ENCODE data around the gene FBXO36. TPM values are rescaled to one million over a fixed set of nuclear protein-coding genes. Genes with fewer than 3 reads are reported as not detected.

FBXO36 gene
- total and polyA plus RNA-seq, 2 donors (not counting 3 experiments of a cell fraction or from before 2014, with no cell fraction given) = 0.53 to 1.2 TPM

DNA sequence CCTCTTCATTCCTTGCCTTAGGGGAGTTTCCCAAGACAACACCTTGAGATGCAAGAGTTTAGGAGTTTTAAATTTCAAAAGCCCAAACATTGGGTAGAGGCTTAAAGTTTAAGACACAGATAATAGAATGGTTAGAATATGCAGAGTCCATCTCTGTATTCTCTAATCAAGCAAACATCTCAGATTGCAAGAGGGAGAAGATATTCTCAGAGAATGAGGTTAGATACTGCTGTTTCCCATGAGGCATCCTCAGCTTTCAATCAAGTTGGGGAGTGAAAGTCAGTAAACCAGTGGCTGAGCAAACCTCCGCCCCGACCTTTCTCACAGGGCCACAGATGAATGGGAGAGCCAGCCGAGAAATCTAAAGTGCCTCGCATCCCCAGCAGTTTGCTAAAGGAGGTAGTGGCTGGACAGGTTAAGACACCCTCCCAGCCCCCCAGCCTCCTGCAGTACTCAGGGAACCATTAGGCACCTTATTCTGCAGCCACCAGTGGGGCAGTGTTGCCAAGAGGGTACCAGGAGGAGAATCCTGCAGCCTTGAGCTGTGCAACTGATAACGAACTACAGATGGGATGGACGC, 30.0 kb downstream of the FBXO36 start:
- Histone ChIP-seq H3K27ac (ENCODE audit: insufficient read depth, low read depth, low read length) (no peak overlapping the region), H2AFZ (ENCODE audit: low read depth, low read length) (no peak overlapping the region), H3K27me3 (ENCODE audit: control insufficient read depth in 2 of 2, insufficient read depth in 2 of 2, low read length in 2 of 2) (no peaks in the 10 kb centered on the region), H3K79me2 (ENCODE audit: control insufficient read depth, insufficient read depth, low read length) (no peaks in the 10 kb centered on the region), H3K4me1 (ENCODE audit: control insufficient read depth, extremely low read depth, insufficient read depth, low read length) (no peaks in the 10 kb centered on the region), H4K20me1 (replicated peaks; ENCODE audit: control insufficient read depth, extremely low read depth, insufficient read depth, low read length) (no peaks in the 10 kb centered on the region), H3K4me3 (replicated peaks in 1 of 3; ENCODE audit: insufficient read depth in 1 of 3, low read depth in 1 of 3, low read length in 3 of 3) (no peak overlapping the region), H3K9ac (replicated peaks; ENCODE audit: extremely low read depth, insufficient read depth, low read length) (no peak overlapping the region), H3K36me3 (ENCODE audit: control insufficient read depth in 2 of 2, extremely low read depth in 1 of 2, insufficient read depth in 2 of 2, low read length in 2 of 2) (no peaks in the 10 kb centered on the region), H3K4me2 (ENCODE audit: insufficient read depth, low read length) (no peak overlapping the region), H3K9me3 (replicated peaks; ENCODE audit: control insufficient read depth, insufficient read depth, low read length) (no peaks in the 10 kb centered on the region), H3K9me1 (replicated peaks; ENCODE audit: control insufficient read depth, extremely low read depth, insufficient read depth, low read length) (no peaks in the 10 kb centered on the region)
- ChIA-PET CTCF (no interaction called here), POLR2A (no interaction called here)
- dilution Hi-C loops (cut with MboI; ENCODE audit: extremely low pct_ligation_motif_present, low sequenced_read_pairs) = no loop called here
- no TSS peak for BruUV-seq (replicated peaks)
- FAIRE-seq (no peak), DNase-seq (ENCODE audit: low read depth, low spot score) (no peak)
- TF ChIP-seq JUN (IDR thresholded peaks at IDR 0.05; ENCODE audit: borderline replicate concordance, insufficient read depth, insufficient read length, low read depth) (no peak), EZH2 (IDR thresholded peaks at IDR 0.05; ENCODE audit: borderline replicate concordance, low read depth, low read length, severe bottlenecking) (no peak), POLR2AphosphoS5 (IDR thresholded peaks at IDR 0.05; ENCODE audit: insufficient read depth, low read depth, low read length) (no peak)
- TF ChIP-seq, protein P1, sequence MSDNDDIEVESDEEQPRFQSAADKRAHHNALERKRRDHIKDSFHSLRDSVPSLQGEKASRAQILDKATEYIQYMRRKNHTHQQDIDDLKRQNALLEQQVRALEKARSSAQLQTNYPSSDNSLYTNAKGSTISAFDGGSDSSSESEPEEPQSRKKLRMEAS (IDR thresholded peaks at IDR 0.05; ENCODE audit: insufficient read depth, insufficient read length) = no peak
- intact Hi-C loops (cut with micrococcal nuclease) = no loop called here

DNA sequence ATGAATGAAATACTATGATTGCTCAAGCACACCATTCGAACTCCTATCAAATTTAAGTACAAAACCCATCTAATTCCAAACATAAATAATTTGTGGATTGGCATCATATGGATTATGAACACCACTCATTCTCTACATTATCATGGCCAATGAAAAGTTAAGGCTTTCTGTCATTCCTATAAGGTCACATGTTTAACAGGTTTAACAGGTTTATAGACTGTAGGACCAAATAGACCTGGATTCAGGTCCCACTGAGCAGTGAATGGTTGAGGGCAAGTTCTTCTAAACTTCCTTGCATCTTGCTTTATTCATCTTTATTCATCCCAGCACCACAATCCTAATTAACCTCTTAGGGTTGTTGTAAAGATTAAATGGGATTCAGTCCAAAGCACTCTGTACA, 33.4 kb downstream of the FBXO36 start:
- Histone ChIP-seq H3K4me3 (replicated peaks in 1 of 3; ENCODE audit: insufficient read depth in 1 of 3, low read depth in 1 of 3, low read length in 3 of 3) (no peak overlapping the region), H3K27ac (ENCODE audit: insufficient read depth, low read depth, low read length) (no peak overlapping the region)

More for the DNA sequence above, 33.4 kb downstream of the FBXO36 start:
- DNase-seq (ENCODE audit: low read depth, low spot score) = no peak
- Histone ChIP-seq H3K9ac (replicated peaks; ENCODE audit: extremely low read depth, insufficient read depth, low read length) (no peak overlapping the region), H4K20me1 (replicated peaks; ENCODE audit: control insufficient read depth, extremely low read depth, insufficient read depth, low read length) (no peaks in the 10 kb centered on the region), H3K27me3 (ENCODE audit: control insufficient read depth in 2 of 2, insufficient read depth in 2 of 2, low read length in 2 of 2) (no peaks in the 10 kb centered on the region), H3K9me3 (replicated peaks; ENCODE audit: control insufficient read depth, insufficient read depth, low read length) (no peaks in the 10 kb centered on the region), H3K4me2 (ENCODE audit: insufficient read depth, low read length) (no peak overlapping the region), H3K9me1 (replicated peaks; ENCODE audit: control insufficient read depth, extremely low read depth, insufficient read depth, low read length) (no peaks in the 10 kb centered on the region), H3K36me3 (ENCODE audit: control insufficient read depth in 2 of 2, extremely low read depth in 1 of 2, insufficient read depth in 2 of 2, low read length in 2 of 2) (no peaks in the 10 kb centered on the region), H3K4me1 (ENCODE audit: control insufficient read depth, extremely low read depth, insufficient read depth, low read length) (no peaks in the 10 kb centered on the region), H2AFZ (ENCODE audit: low read depth, low read length) (no peak overlapping the region), H3K79me2 (ENCODE audit: control insufficient read depth, insufficient read depth, low read length) (no peaks in the 10 kb centered on the region)
- TF ChIP-seq JUN (IDR thresholded peaks at IDR 0.05; ENCODE audit: borderline replicate concordance, insufficient read depth, insufficient read length, low read depth) = no peak
- TF ChIP-seq, protein P1 (IDR thresholded peaks at IDR 0.05; ENCODE audit: insufficient read depth, insufficient read length) = no peak
- no peak for TF ChIP-seq POLR2AphosphoS5 (IDR thresholded peaks at IDR 0.05; ENCODE audit: insufficient read depth, low read depth, low read length)
- TF ChIP-seq, protein P2, sequence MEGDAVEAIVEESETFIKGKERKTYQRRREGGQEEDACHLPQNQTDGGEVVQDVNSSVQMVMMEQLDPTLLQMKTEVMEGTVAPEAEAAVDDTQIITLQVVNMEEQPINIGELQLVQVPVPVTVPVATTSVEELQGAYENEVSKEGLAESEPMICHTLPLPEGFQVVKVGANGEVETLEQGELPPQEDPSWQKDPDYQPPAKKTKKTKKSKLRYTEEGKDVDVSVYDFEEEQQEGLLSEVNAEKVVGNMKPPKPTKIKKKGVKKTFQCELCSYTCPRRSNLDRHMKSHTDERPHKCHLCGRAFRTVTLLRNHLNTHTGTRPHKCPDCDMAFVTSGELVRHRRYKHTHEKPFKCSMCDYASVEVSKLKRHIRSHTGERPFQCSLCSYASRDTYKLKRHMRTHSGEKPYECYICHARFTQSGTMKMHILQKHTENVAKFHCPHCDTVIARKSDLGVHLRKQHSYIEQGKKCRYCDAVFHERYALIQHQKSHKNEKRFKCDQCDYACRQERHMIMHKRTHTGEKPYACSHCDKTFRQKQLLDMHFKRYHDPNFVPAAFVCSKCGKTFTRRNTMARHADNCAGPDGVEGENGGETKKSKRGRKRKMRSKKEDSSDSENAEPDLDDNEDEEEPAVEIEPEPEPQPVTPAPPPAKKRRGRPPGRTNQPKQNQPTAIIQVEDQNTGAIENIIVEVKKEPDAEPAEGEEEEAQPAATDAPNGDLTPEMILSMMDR (IDR thresholded peaks at IDR 0.05; ENCODE audit: extremely low read depth in 1 of 2, insufficient read depth in 1 of 2, low read depth in 1 of 2, low read length in 2 of 2) = no peak
- no peak for TF ChIP-seq MYC (IDR thresholded peaks at IDR 0.05; ENCODE audit: low read depth, low read length)
- no TSS peak for BruUV-seq (replicated peaks)
- CTCF ChIA-PET = no interaction called here
- FAIRE-seq = no peak
- intact Hi-C loops (cut with micrococcal nuclease) = no loop called here
- dilution Hi-C loops (cut with MboI; ENCODE audit: extremely low pct_ligation_motif_present, low sequenced_read_pairs) = no loop called here
- POLR2A ChIA-PET = no interaction called here
